Retinal pigment epithelial cell (primary cell): ENCODE measurements around the gene PIGK.

Experiments used
- DNase-seq: peaks from one replicate; pipeline ENCODE4 v3.0.0-alpha.2; 2010; ENCODE audit warnings: low read depth
- H3K4me3 ChIP-seq: 2 replicates; pipeline ENCODE4 v1.5.1; 2011; ENCODE audit warnings: mild to moderate bottlenecking, low read length, control low read depth, moderate library complexity
- TF ChIP-seq, protein P1 (sequence below): conservative IDR thresholded peaks from 2 replicates; pipeline ENCODE4 v1.5.1; 2011; ENCODE audit warnings: low read depth, low read length, control low read depth, inconsistent platforms

The PIGK gene

DNA sequence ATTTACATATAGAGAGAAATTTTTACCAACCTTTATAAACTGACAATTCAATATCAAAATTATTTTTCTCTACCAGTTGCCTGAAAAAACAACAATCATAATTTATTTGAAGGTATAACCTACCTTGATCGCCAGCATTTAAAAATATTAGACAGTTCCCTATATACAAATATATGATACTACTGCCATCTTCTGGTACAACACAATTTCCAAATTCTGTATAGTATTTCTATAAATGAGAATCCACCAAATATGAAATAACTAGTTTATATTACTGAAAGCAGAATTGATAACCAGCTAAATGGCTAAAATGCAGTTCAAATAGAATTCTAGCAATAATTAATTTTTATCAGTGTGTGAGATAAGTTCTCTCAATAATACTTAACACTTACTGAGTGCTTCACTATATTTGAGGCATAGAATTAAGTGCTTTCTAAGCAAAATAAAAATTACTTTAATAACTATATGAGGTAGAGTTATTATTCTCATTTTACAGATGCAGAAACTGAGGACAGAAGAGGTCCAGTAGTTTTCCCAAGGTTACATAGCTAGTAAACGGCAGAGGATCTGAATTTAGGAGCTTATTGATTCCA lies 75.6 kb downstream of the PIGK start:
- no peak overlapping the region for H3K4me3 ChIP-seq
- TF ChIP-seq, protein P1, sequence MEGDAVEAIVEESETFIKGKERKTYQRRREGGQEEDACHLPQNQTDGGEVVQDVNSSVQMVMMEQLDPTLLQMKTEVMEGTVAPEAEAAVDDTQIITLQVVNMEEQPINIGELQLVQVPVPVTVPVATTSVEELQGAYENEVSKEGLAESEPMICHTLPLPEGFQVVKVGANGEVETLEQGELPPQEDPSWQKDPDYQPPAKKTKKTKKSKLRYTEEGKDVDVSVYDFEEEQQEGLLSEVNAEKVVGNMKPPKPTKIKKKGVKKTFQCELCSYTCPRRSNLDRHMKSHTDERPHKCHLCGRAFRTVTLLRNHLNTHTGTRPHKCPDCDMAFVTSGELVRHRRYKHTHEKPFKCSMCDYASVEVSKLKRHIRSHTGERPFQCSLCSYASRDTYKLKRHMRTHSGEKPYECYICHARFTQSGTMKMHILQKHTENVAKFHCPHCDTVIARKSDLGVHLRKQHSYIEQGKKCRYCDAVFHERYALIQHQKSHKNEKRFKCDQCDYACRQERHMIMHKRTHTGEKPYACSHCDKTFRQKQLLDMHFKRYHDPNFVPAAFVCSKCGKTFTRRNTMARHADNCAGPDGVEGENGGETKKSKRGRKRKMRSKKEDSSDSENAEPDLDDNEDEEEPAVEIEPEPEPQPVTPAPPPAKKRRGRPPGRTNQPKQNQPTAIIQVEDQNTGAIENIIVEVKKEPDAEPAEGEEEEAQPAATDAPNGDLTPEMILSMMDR = peak; percentile 24
- DNase-seq = no peak

DNA sequence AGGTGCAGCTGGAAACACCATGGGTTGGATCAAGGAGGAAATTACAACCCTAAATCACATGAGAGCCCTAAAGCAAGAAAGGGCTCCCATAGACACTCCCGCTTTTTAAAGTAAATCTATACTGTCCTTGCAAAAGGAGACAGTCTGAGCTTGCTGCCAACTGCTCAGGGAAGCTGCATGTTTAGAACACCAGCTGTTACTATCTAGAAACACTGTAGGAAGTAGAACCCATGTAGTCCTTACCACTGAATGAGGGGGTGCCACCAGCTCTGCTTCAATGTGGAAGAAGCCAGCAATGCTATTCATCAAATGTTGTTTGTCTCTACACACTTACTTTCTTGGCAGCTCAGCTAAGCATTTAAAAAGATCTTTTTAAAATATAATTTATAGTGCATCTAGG lies 79.8 kb downstream of the PIGK start:
- no peak overlapping the region for H3K4me3 ChIP-seq
- TF ChIP-seq, protein P1 = no peak
- DNase-seq = no peak

DNA sequence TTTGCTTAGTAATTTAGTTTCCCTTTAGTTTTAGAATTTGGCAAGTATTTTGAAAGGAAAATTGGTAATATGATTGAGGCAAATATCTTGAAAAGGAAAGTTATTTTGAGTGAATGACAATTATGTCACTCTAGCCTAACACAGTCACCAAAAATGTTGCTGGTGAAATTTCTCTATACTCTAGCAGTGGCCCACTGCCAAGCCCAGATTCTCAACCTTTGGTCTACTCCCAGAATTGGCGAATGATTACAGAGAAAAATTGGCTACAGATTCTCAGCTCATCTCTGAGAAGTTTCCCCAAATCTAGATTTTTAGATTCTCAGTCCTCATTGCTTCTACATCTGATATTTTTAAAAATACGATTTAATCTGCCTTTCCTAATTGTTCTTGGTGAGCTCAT lies 84.9 kb downstream of the PIGK start:
- no peak overlapping the region for H3K4me3 ChIP-seq
- no peak for DNase-seq
- TF ChIP-seq, protein P1 = no peak

DNA sequence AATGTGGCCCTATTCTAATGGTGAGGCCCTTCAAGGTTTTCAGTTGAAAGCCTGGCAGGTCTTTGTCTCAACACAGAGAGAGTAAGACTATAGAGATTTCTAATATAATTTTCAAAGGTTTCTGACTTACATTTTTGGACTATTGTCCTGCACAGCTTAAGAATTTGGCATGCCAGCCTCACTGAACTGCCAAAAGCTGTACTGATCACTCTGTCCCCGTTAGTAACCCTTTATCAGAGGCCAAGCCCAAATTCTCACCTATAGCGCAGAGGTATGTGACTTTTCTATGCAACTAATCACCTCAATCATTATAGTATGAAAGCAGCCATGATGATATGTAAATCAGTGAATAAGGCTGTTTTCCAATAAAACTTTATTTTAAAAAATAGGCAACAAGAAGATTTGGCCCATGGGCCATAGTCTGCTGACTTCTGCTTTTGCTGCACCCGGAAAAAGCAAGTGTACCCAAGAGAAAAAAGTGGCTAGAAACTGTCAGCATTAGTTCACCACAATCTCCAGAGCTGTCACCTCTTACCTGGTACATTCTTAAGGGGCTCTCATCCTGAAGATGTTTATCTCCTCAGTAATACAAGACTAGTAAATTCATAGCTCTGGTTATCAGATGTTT lies 85.4 kb downstream of the PIGK start:
- H3K4me3 ChIP-seq = no peak overlapping the region
- DNase-seq = no peak
- TF ChIP-seq, protein P1 = no peak

DNA sequence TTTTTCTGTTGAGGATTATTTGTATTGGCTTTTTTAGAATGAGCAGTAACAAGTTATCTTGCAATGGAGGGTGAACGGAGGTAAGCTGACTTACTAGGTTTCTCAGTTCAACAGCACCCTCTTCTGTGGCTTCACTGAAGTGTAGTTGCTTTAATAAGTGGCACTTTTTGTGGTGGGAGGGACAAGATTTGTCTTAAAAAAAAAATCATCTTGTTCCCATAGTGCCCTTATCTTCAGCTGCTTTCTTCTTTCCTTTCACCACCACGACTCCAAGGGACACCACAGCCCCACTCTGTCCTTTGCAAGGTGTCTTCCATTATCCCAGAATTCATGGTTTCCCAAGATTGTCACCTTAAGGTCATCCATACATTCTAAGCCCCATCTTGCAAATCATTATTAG lies 92.9 kb downstream of the PIGK start:
- no peak overlapping the region for H3K4me3 ChIP-seq
- TF ChIP-seq, protein P1 = peak; percentile 71
- peak; percentile 55 for DNase-seq

DNA sequence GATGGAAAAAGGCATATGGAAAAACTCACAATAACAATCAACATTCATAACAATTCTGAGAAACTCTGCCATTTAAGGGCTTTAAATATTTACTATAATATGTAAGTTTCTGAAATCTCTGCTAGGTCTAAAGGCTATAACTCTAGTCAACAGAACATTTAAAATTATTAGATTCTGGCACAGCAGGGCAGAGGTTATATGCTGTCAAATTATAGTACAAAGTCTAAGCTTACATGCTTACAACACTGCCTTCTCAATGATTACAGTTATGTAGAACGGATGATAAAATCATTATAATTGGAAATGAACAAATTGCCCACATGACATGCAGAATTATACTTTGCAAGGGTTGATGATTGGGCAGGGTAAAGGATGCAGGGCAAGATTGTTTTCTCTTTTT lies 97.7 kb downstream of the PIGK start:
- no peak overlapping the region for H3K4me3 ChIP-seq
- DNase-seq = no peak
- TF ChIP-seq, protein P1 = no peak

DNA sequence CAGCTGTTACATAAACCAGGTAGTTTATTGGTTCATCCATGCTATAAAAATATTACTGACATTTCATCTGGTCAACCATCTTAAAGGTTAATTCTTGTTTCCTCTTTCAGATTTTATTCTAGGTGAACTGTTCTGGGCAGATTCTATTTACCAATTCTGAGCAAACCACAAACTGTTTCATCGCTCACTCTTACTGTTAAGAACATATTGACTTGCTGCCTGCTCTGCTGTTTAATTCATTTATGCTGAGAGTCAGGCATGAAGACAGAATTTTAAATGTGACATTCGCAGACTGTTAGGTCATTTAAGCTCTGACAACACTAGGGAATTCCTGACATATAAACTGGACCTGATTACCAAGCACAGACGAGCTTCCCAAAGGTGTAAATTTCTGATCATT lies 98.3 kb downstream of the PIGK start:
- no peak for DNase-seq
- TF ChIP-seq, protein P1 = no peak
- H3K4me3 ChIP-seq = no peak overlapping the region
